ENCODE measurements around the gene PDGFB. TPM values are rescaled to one million over a fixed set of nuclear protein-coding genes. Genes with fewer than 3 reads are reported as not detected.
A peak's percentile ranks its signal among the peaks of the same experiment; 100 is the strongest.

PDGFB gene
- total RNA-seq, 1 experiment from 2014 or later: 78.0 TPM

- Histone ChIP-seq H3K27ac (ENCODE audit: low read length) (peak overlapping the region; percentile 79), H3K27me3 (ENCODE audit: control insufficient read depth, insufficient read depth, low read length) (no peaks in the 10 kb centered on the region), H3K4me1 (ENCODE audit: control insufficient read depth, insufficient read depth, low read length) (peaks cover 53% of the 10 kb centered on the region), H3K4me3 (ENCODE audit: low read depth in 2 of 2, low read length in 2 of 2) (no peak overlapping the region), H3K9me3 (ENCODE audit: control insufficient read depth, insufficient read depth, low read depth, low read length) (no peaks in the 10 kb centered on the region), H3K36me3 (ENCODE audit: control insufficient read depth, insufficient read depth, low read length) (no peaks in the 10 kb centered on the region)
- ChIA-PET CTCF (no interaction called here), POLR2A (interaction anchor here (0.5 kb wide), 1 partner anchor 72 kb away, joined by 9 read pairs; no protein-coding TSS in a partner anchor)
- TF ChIP-seq CTCF (IDR thresholded peaks at IDR 0.05) (no peak), POLR2AphosphoS5 (IDR thresholded peaks at IDR 0.05; ENCODE audit: low read depth, low read length) (no peak), TCF7L2 (IDR thresholded peaks at IDR 0.05; ENCODE audit: low read depth, low read length) (no peak)
- peak; percentile 19; the same call in 1 of the 2 replicates for ATAC-seq
- in situ Hi-C loops (cut with HindIII; ENCODE audit: low pct_unique_long_range_greater_than_20kb, low sequenced_read_pairs): no loop called here
- intact Hi-C loops (cut with micrococcal nuclease; ENCODE audit: unreplicated experiment): no loop called here
- BruUV-seq (replicated peaks): no TSS peak
- no peak for DNase-seq (ENCODE audit: low read depth, low spot score)
Measured at GRCh38 chr22:39207141-39208012, 37.4 kb downstream of the PDGFB start.

- no peaks in the 10 kb centered on the region for H3K27me3 ChIP-seq (ENCODE audit: control insufficient read depth, insufficient read depth, low read length)
- ChIA-PET CTCF (no interaction called here), POLR2A (no interaction called here)
- DNase-seq (ENCODE audit: low read depth, low spot score): no peak
- peak overlapping the region; percentile 79 for H3K27ac ChIP-seq (ENCODE audit: low read length)
- ATAC-seq: no peak
- intact Hi-C loops (cut with micrococcal nuclease; ENCODE audit: unreplicated experiment): no loop called here
- H3K36me3 ChIP-seq (ENCODE audit: control insufficient read depth, insufficient read depth, low read length): no peaks in the 10 kb centered on the region
- in situ Hi-C loops (cut with HindIII; ENCODE audit: low pct_unique_long_range_greater_than_20kb, low sequenced_read_pairs): no loop called here
- peaks cover 51% of the 10 kb centered on the region for H3K4me1 ChIP-seq (ENCODE audit: control insufficient read depth, insufficient read depth, low read length)
- BruUV-seq (replicated peaks): no TSS peak
- no peak overlapping the region for H3K4me3 ChIP-seq (ENCODE audit: low read depth in 2 of 2, low read length in 2 of 2)
- TF ChIP-seq TCF7L2 (IDR thresholded peaks at IDR 0.05; ENCODE audit: low read depth, low read length): no peak
- no peak for TF ChIP-seq CTCF (IDR thresholded peaks at IDR 0.05)
- TF ChIP-seq, protein P1, sequence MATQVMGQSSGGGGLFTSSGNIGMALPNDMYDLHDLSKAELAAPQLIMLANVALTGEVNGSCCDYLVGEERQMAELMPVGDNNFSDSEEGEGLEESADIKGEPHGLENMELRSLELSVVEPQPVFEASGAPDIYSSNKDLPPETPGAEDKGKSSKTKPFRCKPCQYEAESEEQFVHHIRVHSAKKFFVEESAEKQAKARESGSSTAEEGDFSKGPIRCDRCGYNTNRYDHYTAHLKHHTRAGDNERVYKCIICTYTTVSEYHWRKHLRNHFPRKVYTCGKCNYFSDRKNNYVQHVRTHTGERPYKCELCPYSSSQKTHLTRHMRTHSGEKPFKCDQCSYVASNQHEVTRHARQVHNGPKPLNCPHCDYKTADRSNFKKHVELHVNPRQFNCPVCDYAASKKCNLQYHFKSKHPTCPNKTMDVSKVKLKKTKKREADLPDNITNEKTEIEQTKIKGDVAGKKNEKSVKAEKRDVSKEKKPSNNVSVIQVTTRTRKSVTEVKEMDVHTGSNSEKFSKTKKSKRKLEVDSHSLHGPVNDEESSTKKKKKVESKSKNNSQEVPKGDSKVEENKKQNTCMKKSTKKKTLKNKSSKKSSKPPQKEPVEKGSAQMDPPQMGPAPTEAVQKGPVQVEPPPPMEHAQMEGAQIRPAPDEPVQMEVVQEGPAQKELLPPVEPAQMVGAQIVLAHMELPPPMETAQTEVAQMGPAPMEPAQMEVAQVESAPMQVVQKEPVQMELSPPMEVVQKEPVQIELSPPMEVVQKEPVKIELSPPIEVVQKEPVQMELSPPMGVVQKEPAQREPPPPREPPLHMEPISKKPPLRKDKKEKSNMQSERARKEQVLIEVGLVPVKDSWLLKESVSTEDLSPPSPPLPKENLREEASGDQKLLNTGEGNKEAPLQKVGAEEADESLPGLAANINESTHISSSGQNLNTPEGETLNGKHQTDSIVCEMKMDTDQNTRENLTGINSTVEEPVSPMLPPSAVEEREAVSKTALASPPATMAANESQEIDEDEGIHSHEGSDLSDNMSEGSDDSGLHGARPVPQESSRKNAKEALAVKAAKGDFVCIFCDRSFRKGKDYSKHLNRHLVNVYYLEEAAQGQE (IDR thresholded peaks at IDR 0.05; ENCODE audit: insufficient read depth in 1 of 2, low read depth in 2 of 2, low read length in 1 of 2): no peak
- TF ChIP-seq POLR2AphosphoS5 (IDR thresholded peaks at IDR 0.05; ENCODE audit: low read depth, low read length): no peak
- no peak for TF ChIP-seq SIN3A (IDR thresholded peaks at IDR 0.05; ENCODE audit: borderline replicate concordance, insufficient read depth, low read depth, low read length)
- H3K9me3 ChIP-seq (ENCODE audit: control insufficient read depth, insufficient read depth, low read depth, low read length): no peaks in the 10 kb centered on the region
Measured at GRCh38 chr22:39206491-39206890, 38.3 kb downstream of the PDGFB start.
